HepG2 (cell line): Measurements from ENCODE around the gene OST4. TPM values are rescaled to one million over a fixed set of nuclear protein-coding genes. Genes with fewer than 3 reads are reported as not detected.
A peak's percentile ranks its signal among the peaks of the same experiment; 100 is the strongest.

Source experiments
- CCDC6 ChIP-seq: sonication (generic); formaldehyde crosslinking; IDR thresholded peaks from 2 replicates; pipeline ENCODE4 v1.8.1; 2022; ENCODE audit warnings: mild to moderate bottlenecking, missing genetic modification reagents, moderate library complexity
- HNF4G ChIP-seq, 2 experiments: sonication (generic) in 1 of 2; formaldehyde crosslinking in 1 of 2; IDR thresholded peaks; 2 replicates each; pipeline versions ENCODE4 v1.4.0 to v1.6.1; 2011 to 2020; ENCODE audit warnings: borderline replicate concordance in 2 of 2, low read depth in 2 of 2, mild to moderate bottlenecking in 2 of 2, low read length in 1 of 2, missing genetic modification reagents in 1 of 2, moderate library complexity in 1 of 2
- IRF2 ChIP-seq: IDR thresholded peaks from 2 replicates; pipeline ENCODE4 v1.6.1; 2018; ENCODE audit warnings: missing genetic modification reagents, missing compliant biosample characterization
- JUN ChIP-seq: sonication (generic); formaldehyde crosslinking; IDR thresholded peaks from 2 replicates; pipeline ENCODE4 v1.4.0; 2020; ENCODE audit warnings: mild to moderate bottlenecking, missing genetic modification reagents
- MIXL1 ChIP-seq: IDR thresholded peaks from 2 replicates; pipeline ENCODE4 v1.6.1; 2016
- NCOR1 ChIP-seq: fragments of 200-600 bp; sonication (generic); IDR thresholded peaks from 2 replicates; pipeline ENCODE4 v1.7.0; 2017; ENCODE audit warnings: antibody characterized with exemption, low read length, borderline replicate concordance
- PAF1 ChIP-seq: IDR thresholded peaks from 2 replicates; pipeline ENCODE4 v1.6.1; 2016; ENCODE audit warnings: missing genetic modification reagents, missing compliant biosample characterization
- POLR2AphosphoS5 ChIP-seq: IDR thresholded peaks from 2 replicates; pipeline ENCODE4 v1.6.1; 2012; ENCODE audit warnings: low read depth, low read length
- RNF2 ChIP-seq: fragments of 450-650 bp; conservative IDR thresholded peaks from 2 replicates; pipeline ENCODE4 v1.6.1; 2016; ENCODE audit warnings: low read depth
- ZMYM3 ChIP-seq: sonication (generic); formaldehyde crosslinking; IDR thresholded peaks from 2 replicates; pipeline ENCODE4 v1.5.1; 2020; ENCODE audit warnings: mild to moderate bottlenecking, missing genetic modification reagents
- ZNF256 ChIP-seq: sonication (generic); formaldehyde crosslinking; conservative IDR thresholded peaks from 2 replicates; pipeline ENCODE4 v1.4.0; 2020; ENCODE audit warnings: missing genetic modification reagents
- ZNF335 ChIP-seq: sonication (generic); formaldehyde crosslinking; IDR thresholded peaks from 2 replicates; pipeline ENCODE4 v1.4.0; 2020; ENCODE audit warnings: missing genetic modification reagents
- ZNF598 ChIP-seq: sonication (generic); formaldehyde crosslinking; IDR thresholded peaks from 2 replicates; pipeline ENCODE4 v1.5.1; 2020; ENCODE audit warnings: mild to moderate bottlenecking, missing genetic modification reagents, borderline replicate concordance
- polyA plus RNA-seq, 8 experiments: library from polyadenylated mRNA; depleted of rRNA in 3 of 8; stranded (reverse) in 7 of 8; unstranded in 1 of 8; fragments of >200 nt; fragmentation: Illumina TruSeq in 4 of 8; extraction: Trizol in 4 of 8; gene quantifications; 2 replicates each; pipeline versions ENCODE4 v1.2.1 to v1.2.3, GENCODE V29; 2011 to 2016; ENCODE audit warnings: low read depth in 4 of 8, missing spikeins in 1 of 8, mixed read lengths in 1 of 8; ENCODE audit not compliant: insufficient read depth in 1 of 8
- total RNA-seq, 5 experiments: library from RNA; depleted of rRNA; stranded (reverse); fragments of >200 nt; fragmentation: Illumina TruSeq; extraction: Trizol; gene quantifications; 2 replicates each; pipeline ENCODE4 v1.2.3, GENCODE V29; 2016; ENCODE audit warnings: low read depth in 1 of 5
- TF ChIP-seq, protein P1 (sequence below): sonication (generic); formaldehyde crosslinking; IDR thresholded peaks from 2 replicates; pipeline ENCODE4 v1.4.0; 2020; ENCODE audit warnings: missing genetic modification reagents
- TF ChIP-seq, protein P2 (sequence below): IDR thresholded peaks from 2 replicates; pipeline ENCODE4 v1.6.1; 2016; ENCODE audit warnings: missing compliant biosample characterization, missing genetic modification reagents, borderline replicate concordance
- TF ChIP-seq, protein P3 (sequence below): sonication (generic); formaldehyde crosslinking; conservative IDR thresholded peaks from 2 replicates; pipeline ENCODE4 v1.8.0; 2022; ENCODE audit warnings: mild to moderate bottlenecking, moderate library complexity, missing genetic modification reagents
- TF ChIP-seq, protein P4 (sequence below): sonication (generic); formaldehyde crosslinking; IDR thresholded peaks from 2 replicates; pipeline ENCODE4 v1.4.0; 2020; ENCODE audit warnings: mild to moderate bottlenecking, missing genetic modification reagents
- TF ChIP-seq, protein P5 (sequence below): sonication (generic); formaldehyde crosslinking; IDR thresholded peaks from 2 replicates; pipeline ENCODE4 v1.8.0; 2022; ENCODE audit warnings: missing genetic modification reagents, mild to moderate bottlenecking, moderate library complexity, borderline replicate concordance

Gene OST4
- total and polyA plus RNA-seq, 2 of the 13 experiments (the other 11 are each of a cell fraction or from before 2014, with no cell fraction given) = 498 to 584 TPM

DNA sequence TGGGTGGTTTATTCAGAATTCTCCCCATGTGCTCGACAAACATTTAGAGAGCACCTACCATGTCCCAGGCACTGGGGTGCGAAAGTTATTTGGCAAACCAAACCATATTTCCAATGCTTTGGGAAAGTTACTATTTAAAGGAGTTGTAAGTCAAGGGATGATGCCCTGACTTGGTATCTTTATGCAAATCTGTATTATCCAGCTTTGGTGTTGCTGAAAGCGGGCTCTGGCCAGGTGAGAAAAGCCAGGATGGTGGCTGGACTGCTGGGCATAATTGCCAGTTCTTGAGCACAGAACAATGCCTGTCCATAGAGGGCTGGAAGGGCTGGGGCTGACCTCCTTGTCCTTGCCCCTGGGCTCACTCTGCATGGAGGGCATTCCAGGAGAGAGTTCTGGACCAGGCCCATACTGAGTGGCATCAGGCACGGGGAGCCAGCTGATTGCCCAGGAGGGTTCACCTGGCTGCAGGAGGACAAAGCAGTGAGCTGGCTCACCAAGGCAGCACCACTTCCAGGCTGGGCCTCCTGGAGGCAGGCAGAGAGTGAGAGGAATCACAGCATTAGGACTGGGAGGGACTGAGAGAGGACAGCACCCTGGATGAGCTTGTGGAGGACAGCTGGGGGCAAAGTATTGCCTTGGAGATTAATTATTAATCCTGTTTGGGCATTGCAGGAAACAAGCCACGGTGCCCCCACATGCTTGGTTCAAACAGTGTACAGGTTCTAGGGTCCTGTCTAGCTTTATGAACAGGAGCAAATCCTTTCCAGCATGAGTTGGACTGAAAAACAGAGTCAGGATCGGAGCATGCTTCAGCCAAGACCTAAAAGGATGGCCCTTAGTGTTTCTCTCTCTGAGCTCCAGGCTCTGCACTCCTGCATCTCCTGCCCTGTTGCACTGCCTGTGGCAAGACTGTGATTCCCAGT lies 22.2 kb upstream of the OST4 start (continued):
- TF ChIP-seq NCOR1 (peak; percentile 89; the same call in 1 of the 2 replicates), ZNF598 (CRISPR knock-in tag) (peak; percentile 92), IRF2 (CRISPR knock-in tag) (peak; percentile 94), ZMYM3 (CRISPR knock-in tag) (peak; percentile 87), MIXL1 (CRISPR knock-in tag) (peak; percentile 96), ZNF335 (CRISPR knock-in tag) (peak; percentile 75; the same call in 1 of the 2 replicates), POLR2AphosphoS5 (peak; percentile 92), PAF1 (peak; percentile 29; the same call in 1 of the 2 replicates), JUN (peak; percentile 76), CCDC6 (CRISPR knock-in tag) (peak; percentile 73), HNF4G (IDR thresholded peaks at IDR 0.05; ENCODE audit: borderline replicate concordance, low read depth, low read length) (peak; percentile 84), HNF4G (CRISPR knock-in tag; IDR thresholded peaks at IDR 0.05; ENCODE audit: borderline replicate concordance, low read depth) (peak; percentile 79), RNF2 (no peak), ZNF256 (0 out of 2 replicates have a peak, but pooled peaks have one; percentile 63)
- TF ChIP-seq, protein P1, sequence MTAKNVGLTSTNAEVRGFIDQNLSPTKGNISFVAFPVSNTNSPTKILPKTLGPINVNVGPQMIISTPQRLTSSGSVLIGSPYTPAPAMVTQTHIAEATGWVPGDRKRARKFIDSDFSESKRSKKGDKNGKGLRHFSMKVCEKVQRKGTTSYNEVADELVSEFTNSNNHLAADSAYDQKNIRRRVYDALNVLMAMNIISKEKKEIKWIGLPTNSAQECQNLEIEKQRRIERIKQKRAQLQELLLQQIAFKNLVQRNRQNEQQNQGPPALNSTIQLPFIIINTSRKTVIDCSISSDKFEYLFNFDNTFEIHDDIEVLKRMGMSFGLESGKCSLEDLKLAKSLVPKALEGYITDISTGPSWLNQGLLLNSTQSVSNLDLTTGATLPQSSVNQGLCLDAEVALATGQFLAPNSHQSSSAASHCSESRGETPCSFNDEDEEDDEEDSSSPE (CRISPR knock-in tag) = peak; percentile 50; the same call in 1 of the 2 replicates
- TF ChIP-seq, protein P2, sequence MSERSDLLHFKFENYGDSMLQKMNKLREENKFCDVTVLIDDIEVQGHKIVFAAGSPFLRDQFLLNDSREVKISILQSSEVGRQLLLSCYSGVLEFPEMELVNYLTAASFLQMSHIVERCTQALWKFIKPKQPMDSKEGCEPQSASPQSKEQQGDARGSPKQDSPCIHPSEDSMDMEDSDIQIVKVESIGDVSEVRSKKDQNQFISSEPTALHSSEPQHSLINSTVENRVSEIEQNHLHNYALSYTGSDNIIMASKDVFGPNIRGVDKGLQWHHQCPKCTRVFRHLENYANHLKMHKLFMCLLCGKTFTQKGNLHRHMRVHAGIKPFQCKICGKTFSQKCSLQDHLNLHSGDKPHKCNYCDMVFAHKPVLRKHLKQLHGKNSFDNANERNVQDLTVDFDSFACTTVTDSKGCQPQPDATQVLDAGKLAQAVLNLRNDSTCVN (CRISPR knock-in tag) = peak; percentile 67; the same call in 1 of the 2 replicates
- TF ChIP-seq, protein P3, sequence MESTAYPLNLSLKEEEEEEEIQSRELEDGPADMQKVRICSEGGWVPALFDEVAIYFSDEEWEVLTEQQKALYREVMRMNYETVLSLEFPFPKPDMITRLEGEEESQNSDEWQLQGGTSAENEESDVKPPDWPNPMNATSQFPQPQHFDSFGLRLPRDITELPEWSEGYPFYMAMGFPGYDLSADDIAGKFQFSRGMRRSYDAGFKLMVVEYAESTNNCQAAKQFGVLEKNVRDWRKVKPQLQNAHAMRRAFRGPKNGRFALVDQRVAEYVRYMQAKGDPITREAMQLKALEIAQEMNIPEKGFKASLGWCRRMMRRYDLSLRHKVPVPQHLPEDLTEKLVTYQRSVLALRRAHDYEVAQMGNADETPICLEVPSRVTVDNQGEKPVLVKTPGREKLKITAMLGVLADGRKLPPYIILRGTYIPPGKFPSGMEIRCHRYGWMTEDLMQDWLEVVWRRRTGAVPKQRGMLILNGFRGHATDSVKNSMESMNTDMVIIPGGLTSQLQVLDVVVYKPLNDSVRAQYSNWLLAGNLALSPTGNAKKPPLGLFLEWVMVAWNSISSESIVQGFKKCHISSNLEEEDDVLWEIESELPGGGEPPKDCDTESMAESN (CRISPR knock-in tag) = peak; percentile 3; the same call in 1 of the 2 replicates
- TF ChIP-seq, protein P4, sequence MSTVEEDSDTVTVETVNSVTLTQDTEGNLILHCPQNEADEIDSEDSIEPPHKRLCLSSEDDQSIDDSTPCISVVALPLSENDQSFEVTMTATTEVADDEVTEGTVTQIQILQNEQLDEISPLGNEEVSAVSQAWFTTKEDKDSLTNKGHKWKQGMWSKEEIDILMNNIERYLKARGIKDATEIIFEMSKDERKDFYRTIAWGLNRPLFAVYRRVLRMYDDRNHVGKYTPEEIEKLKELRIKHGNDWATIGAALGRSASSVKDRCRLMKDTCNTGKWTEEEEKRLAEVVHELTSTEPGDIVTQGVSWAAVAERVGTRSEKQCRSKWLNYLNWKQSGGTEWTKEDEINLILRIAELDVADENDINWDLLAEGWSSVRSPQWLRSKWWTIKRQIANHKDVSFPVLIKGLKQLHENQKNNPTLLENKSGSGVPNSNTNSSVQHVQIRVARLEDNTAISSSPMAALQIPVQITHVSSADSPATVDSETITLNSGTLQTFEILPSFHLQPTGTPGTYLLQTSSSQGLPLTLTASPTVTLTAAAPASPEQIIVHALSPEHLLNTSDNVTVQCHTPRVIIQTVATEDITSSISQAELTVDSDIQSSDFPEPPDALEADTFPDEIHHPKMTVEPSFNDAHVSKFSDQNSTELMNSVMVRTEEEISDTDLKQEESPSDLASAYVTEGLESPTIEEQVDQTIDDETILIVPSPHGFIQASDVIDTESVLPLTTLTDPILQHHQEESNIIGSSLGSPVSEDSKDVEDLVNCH = no peak
- TF ChIP-seq, protein P5, sequence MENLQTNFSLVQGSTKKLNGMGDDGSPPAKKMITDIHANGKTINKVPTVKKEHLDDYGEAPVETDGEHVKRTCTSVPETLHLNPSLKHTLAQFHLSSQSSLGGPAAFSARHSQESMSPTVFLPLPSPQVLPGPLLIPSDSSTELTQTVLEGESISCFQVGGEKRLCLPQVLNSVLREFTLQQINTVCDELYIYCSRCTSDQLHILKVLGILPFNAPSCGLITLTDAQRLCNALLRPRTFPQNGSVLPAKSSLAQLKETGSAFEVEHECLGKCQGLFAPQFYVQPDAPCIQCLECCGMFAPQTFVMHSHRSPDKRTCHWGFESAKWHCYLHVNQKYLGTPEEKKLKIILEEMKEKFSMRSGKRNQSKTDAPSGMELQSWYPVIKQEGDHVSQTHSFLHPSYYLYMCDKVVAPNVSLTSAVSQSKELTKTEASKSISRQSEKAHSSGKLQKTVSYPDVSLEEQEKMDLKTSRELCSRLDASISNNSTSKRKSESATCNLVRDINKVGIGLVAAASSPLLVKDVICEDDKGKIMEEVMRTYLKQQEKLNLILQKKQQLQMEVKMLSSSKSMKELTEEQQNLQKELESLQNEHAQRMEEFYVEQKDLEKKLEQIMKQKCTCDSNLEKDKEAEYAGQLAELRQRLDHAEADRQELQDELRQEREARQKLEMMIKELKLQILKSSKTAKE (CRISPR knock-in tag) = peak; percentile 74; the same call in 1 of the 2 replicates
